A204.1 (cell line): ENCODE measurements around the gene PROZ.

Experiments
- FAIRE-seq: peaks from 2 replicates; lab custom pipeline; 2012; peaks lifted over from hg19 to GRCh38; lab: Jason Lieb, UNC

PROZ gene

DNA sequence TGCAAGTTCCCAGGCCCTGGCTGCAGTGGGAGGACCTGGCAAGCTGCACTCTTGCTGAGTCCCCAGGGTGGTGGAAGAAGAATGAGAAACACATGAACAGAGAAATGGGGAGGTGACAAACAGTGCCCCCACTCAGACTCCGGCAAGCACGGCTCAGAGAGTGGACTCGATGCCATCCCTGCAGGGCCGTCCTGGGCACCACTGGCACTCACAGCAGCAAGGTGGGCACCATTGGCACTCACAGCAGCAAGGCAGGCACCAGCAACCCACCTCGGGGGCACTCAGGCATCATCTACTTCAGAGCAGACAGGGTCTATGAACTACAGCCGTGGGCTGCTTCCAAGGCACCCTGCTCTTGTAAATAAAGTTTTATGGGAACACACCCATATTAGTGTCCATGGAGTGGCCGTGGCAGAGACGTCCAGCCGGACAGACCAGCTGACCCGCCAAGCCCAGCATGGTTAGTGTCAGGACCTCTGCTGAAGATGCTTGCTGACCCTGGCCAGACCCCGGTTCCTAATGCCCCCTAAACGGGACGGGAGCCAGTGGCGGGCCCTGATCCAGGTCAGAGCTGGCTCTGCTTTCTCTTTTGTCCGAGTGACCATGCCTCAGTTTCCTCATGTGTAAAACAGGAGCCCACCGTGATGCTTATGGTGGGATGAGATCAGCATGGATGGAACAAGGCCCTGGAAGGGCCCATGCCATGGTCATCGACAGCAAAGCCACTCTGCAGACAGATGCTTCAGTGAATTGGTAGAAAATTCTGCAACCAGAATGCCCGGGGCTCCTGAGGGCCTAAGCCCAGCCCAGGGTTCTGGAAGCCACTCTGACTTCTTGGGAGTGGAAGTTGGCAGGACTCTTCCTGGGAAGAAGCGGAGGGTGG is 37.9 kb upstream of the PROZ start:
- FAIRE-seq, result no peak

DNA sequence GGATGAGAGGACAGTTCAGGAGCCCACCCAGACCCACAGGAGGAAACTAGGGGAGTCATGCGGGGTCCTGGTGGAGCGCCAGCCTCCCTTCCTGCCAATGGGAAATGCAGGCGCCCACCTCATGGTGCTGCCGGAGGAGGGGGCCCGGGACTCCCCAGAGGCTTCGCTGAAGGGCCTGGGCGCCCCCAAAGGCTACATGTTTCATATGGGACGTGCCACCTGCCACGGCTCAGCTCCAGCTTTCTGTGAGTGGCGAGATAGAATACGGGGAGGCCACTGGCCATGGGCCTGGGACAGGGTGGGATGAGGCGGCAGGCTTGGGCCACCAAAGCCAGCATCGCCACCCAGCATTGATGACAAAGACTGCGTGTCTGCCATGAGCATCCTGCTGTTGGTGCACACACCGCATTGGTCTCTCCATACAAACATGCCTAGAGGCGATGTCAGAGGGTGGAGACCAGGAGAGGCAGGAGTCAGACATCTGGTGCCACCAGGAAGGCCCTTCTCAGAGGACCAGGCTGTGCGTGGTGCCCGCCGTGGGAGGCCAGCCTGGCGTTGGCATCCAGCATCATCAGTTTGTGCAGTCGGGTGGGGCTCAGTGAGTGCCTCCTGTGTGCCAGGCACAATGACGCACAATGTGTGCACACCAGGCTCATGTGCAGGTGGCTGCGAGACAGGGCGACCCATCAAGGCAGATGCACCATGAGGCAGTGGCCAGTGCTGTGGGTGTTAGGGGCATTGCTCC is 37.1 kb upstream of the PROZ start:
- FAIRE-seq, result no peak

DNA sequence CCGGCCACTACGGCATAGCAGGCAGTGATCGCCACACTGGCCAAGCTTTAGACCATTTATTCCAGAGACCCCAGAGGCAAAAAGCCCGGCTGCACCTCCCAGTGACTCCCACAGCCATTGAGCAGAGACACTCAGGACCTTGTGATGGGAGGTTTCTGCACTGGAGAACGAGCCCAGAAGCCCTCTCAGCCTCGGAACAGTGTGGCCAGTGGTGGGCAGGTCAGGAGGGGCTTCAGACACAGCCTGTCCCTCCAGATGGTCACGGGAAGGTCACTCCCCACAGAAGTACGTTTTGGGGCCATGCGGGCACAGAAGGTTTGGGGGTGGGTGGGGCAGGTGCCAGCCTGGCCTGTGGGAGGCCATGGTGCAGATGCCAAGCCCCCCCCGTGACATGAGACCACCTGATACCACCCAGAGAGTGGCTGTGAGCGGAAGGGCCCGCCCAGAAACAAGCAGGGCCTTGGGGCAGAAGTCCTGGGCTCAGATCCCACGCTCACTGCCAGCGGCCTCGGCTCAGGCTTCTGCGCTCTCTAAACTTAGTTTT is 36.4 kb upstream of the PROZ start:
- no peak for FAIRE-seq

DNA sequence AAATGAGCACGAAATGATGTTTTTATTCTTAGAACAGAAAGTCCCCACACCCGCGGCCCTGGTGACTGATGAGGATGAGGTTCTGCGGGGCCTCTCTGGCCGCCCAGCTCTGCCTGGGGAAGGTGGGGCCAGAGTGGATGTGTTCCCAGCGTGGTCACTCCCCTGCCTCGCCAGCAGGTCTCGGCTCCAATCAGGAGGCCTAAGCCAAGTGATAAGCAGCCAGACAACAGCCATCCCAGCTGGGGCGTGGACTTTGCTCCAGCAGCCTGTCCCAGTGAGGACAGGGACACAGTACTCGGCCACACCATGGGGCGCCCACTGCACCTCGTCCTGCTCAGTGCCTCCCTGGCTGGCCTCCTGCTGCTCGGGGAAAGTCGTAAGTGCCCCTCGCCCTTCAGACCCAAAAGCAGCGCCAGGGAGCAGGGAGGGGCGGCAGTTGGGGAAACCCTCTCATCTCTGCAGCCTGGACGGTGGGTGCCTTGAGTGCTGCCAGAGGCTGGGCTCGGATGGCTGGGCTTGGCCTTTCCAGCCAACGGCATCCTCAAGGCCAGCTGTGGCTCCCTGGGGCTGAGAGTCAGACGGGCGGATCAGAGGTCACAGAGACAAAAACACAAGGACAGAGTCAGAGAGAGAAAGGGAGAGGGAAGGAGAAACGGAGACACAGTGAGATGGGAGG is 35.8 kb upstream of the PROZ start, which contains the start of gene F10:
TSS of gene F10 (plus strand) at position 250 of the 676 bp plus-strand sequence. CDS start at position 307, 57 bp downstream.
- FAIRE-seq, result no peak

DNA sequence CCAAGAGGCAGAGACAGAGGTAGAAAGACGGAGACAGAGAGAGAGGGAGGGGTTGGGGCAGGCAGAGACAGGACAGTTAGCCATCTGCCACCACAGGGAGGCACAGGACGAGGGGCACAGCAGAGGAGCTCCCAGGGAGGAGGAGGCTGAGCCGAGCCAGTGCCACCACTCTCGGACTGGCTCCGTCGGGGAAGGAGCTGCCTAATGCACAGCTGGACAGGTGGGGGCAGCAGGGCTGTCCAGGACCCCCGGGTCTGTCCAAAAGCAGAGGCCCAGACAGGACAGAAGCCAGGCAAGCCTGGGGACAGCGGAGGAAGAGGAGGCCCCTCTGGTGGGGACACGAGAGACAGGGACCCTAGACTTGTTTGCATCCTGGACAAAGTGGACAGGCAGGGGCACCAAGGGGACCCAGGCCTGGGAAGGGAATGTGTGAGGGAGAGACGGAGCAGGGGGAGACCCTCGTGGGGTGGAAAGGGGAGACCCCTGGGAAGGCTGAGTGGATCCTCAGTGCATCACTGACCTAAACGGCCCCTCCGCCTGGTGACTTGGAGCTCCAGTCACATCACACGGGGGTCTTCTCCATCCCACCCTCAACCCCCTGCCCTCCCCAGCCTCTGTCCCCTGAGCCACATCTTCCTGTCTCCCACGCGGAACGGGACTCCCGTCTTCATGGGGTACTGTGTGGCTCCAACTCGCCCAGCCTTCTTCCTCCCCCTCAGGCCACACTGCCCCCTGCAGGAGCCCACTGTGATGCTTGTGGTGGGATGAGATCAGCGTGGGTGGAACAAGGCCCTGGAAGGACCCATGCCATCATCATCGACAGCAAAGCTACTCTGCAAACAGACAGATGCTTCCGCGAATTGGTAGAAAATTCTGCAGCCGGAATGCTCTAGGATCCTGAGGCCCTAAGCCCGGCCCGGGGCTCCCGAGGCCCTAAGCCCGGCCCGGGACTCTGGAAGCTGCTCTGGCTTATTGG is 34.9 kb upstream of the PROZ start:
- no peak for FAIRE-seq

DNA sequence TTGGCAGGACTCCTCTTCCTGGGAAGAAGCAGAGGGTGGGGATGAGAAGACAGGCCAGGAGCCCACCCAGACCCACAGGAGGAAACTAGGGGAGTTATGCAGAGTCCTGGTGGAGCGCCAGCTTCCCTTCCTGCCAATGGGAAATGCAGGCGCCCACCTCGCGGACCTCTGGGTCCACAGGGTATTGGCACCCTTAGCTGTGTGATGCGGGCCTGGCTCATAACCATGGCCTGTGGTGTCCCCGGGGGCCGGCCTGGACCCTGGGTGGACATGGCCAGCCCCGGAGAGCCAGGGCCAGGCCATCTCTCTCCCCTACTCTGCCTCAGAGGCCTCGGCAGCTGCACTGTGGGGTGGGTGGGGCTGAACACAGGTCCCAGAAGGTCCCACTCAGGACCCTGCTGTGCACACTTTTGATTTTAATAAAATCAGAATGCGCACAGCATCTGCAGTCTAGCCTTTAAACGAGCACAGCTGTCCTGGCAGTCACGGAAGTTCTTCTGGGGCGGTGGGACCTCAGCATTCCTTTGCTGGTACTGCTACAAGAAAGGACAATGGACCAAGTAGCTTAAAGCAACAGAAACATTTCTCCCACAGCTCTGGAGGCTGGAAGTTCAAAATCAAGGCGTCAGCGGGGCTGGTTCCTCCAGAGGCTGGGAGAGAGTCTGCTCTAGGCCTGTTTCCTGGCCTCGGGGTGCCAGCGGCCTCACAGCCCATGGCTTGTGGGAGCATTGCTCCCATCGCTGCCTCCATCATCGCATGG is 34.1 kb upstream of the PROZ start:
- FAIRE-seq, result no peak

DNA sequence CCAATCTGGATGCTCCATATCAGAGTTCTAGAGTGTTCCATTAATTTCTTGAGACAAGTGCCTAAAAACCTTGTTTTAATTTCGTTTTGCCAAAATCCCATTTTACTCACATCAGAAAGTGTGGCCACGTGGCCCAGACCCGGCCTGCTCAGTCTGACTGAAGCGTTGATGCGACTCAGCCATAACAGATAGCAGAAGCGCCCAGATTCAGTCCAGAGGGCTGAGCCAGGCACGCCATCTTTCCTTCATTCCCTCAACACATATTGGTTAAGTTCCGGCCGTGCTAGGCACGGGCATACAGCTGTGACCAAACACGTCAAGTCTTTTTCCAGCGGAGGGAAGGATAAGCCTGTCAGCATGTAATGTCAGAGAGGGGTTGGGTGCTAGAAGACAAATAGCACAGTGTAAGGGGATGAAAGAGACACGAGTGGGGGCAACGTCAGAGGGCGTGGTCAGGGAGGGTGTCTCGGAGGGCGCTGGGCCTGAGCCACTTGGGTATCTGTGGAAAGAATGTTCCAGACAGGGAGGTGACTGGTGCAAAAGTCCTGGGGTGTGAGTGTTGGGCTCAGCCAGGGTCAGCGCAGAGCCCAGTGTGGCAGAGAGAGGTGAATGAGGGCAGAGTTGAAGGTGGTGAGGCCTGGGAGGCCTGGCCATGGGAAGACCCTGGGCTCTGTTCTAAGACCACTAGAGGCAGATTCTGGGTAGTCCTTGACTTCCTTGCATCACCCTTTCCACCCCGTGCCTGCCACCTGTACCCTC is 32.8 kb upstream of the PROZ start:
- no peak for FAIRE-seq

DNA sequence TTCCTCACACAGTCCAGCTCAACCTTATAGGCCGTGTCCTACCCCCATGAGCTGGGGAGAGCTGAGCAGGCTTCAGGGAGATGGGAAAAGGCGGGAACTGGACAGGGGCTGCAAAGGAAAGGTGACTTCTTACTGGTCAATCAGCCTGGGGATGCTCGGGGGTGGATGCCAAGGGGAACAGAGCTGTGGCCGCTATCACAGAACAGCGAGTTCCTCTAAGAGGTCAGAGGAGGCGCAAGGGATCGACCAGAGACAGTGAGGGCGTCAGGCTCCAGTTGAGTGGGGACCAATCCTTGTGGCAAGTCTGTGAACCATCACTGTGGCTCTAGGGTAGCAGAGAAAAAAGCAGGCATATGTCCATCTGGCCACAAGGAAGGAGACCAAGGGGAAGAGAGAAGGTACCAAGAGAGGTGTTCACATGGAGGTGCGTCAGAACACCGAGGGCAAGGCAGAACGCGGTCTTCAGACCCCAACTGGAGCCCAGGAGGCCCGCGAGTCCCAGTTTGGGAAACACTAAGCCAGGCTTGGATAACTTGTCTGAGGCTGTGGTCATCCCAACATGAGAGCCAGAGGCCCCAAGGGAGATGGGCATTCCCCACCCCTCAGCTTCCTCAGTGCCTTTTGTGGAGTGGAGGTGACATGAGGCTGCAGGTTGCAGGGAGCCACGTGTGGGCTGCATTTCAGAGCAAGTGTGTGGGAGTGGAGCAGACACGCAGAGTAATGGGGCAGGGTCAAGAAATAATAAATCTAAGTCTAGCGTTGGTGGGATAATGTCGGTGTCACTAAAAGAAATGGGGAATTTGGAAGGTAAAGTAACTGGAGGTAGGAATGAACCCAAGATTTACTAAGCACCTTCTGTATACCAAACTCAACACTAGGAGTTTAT is 31.9 kb upstream of the PROZ start:
- no peak for FAIRE-seq

DNA sequence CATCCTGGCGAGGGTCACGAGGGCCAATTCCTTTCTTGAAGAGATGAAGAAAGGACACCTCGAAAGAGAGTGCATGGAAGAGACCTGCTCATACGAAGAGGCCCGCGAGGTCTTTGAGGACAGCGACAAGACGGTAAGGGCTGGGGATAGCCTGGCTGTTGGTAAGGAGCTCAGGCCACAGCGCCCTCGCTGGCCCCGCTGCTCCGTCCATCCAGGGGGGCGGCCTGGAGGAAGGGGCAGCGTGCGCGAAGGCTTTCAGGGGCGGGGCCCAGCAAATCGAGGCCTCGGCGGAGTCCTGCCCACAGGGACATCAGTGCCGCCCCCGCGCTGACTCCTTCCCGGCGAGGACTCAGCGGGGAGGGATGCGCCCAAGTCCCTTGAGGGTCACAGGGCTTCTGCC is 29.0 kb upstream of the PROZ start:
- no peak for FAIRE-seq

DNA sequence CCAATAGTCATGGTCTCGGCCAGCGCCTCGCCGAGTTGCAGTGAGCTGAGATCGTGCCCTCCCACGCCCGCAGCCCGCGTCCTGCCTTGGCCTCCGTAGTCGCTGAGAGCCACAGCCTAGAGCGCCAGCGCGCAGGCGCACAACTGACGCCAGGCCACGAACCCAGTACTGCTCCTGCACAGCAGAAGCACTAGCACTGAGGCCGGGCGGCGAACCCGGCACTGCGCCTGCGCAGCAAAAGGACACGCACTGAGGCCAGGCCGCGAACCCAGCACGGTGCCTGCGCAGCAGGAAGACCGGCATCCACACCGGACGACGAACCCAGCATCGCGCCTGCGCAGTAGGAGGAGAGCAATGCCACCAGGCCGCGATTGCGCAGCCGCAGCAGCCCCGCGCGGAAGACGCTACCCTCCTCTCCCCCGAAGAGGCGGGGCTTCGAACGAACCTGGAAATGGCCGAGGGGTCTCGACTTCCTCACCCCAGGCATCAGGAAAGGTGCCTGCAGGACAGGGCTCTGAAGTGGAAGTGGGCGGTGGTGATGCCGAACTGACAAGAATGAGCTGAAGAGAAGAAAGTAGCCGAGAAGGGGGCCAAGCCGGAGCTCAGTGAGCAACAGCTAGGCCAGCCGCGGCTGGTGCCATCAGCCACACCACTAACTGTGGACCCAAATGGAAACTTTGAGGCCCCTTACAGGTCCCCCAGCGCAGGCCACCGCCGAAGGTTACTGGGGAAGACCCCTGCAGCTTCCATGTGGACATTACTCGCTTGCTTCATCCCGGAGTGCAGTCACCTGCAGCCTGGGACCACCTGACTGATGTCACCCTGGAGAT is 28.3 kb upstream of the PROZ start:
- FAIRE-seq, result no peak

DNA sequence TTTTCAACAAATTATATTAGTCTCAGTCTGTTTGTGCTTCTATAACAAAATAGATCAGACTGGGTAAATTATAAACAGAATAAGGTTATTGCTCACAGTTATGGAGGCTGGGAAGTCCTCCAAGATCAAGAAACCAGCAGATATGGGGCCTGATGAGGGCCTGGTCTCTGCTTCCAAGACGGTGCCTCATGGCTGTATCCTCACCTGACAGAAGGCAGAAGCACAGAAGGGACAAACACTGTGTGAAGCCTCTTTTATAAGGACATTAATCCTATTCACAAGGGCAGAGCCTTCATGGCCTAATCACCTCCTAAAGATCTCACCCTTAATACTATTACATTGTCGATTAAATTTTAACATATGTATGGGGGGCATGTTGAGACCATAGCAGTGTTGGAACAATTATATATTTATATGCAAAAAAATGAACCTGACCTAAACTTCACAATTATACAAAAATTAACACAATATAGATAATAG is 23.1 kb upstream of the PROZ start:
- FAIRE-seq, result no peak

DNA sequence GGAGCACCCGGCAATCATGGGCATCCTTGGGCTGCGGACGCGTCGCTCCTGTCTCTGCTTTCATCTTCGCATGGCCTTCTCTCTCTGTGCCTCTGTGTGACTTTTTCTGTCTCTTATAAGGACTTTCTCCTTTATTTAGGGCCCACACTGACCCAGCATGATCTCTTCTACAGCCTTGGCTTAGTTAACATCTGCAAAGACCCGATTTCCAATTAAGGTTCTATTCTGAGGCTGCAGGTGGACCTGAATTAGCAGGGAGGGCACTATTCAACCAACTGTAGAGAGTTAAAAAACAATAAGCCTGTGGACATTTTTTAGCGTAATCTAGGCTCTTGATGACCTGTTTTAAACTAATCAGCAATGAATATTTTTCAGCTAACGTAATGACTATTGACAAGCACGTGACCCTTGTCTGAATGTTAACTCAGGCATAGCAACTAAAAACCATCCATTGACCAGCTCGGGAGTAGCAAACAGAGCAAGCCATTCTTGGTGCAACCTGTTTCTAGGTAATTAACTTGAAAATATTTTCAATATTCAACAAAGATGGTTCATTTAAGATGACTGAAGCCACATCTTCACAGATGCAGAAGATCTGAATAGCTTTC is 20.7 kb upstream of the PROZ start:
- FAIRE-seq, result no peak

DNA sequence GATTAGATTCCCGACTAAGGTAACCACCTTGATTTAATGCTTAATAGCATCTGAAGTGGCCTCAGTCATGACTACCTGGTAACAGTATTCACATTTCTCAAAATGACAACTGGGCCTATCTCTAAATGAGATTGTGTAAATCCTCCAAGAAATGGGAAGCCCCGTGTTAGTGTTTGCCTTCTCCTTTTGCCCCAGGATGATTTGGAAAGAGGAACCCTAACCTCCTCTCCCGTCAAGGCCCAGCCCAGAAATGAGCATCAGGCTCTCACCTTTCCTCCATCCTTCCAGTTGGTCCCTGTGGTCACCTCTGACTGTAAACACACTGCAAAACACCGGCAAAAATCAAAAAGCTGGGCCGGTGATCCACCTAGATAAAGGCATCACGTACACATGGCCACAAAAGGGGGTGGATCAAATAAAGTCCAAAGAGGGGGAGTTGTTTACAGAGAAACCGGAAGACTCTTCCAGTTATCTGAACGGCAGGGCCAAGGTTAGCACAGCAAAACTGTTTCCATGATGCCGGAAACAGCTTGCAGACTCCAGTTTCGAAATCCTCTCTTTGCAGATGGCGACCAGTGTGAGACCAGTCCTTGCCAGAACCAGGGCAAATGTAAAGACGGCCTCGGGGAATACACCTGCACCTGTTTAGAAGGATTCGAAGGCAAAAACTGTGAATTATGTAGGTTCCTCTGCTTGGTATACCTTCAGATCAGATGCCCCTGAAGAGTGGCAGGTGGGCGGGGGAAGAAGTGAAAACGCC is 19.5 kb upstream of the PROZ start:
- FAIRE-seq, result no peak

DNA sequence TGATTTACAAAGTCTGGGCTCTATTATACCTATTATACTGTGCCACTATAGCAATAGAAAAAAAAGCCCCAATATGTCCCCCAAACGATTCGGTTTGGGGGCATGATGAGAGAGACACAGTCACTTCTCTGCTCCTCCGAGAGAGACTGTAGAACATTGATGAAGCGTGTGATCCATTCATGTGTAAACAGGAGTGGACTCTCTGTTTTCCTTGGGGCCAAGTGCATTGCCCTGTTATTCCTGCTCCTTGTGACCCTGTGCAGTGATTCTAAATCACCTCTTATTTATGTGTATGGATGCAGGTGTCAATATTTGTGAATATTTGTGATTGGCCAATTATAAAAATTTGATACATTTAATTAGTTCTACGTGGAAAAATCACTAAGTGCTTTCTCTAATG is 18.9 kb upstream of the PROZ start:
- no peak for FAIRE-seq

DNA sequence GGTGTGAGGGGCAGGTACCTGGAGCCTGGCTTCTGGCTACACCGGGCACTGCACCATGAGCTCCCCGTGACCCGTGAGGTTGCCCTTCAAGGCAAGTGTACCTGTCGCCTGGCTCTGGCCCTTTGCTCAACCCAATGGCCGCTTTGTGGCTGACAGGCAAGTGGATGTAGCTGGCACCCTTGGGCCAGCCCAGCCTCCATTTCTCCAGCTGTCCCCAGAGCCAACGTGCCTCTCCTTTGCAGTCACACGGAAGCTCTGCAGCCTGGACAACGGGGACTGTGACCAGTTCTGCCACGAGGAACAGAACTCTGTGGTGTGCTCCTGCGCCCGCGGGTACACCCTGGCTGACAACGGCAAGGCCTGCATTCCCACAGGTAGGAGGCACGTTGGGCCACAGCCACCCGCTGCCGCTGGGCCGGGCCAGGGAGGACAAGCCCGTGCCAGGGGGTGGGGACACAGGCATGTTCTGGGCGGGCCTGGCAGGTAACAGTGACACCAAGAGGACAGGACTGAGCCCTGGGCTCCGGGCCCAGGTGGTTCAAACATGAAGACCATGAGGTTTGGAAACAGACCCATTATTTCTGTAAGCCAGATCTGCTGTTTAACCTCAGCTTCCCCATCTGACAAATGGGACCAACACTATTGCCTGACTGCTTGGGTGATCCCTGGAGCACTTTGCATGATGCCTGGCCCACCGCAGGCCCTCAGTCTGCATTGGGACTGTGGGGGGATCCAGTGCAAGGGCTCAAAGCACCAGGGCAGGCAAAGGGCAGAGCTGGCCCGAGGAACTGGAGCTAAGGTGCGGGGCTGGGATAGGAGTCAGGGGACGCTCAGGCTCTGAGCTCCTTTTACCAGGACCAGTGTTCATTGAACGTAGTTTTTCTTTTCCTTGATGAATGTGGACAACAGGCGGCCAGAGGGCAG is 17.5 kb upstream of the PROZ start:
- FAIRE-seq, result no peak

DNA sequence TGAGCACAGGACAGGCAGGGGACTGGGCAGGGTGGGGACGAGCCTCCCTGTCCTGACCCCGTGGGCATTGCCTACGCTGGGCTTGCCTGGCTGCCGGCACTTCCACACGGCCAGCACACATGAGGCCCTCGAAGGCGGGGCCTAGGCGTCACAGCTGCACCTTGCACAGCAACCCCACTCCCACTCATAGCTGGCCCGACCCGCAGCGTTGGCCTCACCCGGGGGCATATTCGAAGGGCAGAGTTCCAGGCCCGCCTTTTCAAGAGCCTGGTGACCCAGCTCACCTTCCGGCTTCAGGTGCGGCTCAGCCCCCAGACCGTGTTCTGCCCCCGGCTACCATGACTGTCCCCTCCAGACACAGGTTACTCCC is 16.9 kb upstream of the PROZ start:
- FAIRE-seq, result no peak
